ENCODE results near the gene AP1B1.

AP1B1 gene

DNA sequence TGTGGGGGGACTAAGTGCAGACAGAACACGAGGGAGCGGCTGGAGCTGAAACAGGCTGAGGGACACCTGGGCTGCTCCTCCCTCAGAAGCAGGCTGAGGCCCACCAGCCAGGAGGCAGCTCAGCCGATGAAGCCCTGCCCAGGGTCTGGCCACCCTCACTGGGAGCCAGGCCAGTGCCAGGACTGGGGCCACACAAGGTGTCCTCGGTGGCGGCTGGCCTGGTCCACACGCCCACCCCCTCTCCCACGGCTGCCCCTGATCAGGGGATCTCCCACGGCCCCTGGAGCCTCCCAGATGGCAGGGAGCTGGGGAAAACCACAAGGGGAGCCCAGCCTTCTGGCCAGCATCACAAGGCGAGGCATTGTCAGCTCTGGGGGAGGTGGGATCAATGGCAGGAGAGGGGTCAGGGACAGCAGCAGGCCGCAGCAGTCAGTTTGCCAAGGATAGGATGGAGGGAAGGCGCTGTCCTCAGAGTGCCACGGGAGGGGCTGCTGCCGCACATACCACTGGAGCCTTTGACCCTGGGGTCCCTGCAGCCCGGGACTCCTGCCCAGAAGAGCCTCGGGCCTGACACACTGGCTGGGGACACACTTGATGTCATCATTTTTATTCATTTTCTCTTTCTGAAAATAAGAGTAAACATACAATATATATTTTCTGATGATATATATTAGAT is 61.1 kb downstream of the AP1B1 start:
- Mint-ChIP-seq H3K27me3 (ENCODE audit: low read depth) (peaks cover 3% of the 10 kb centered on the region), H3K9me3 (no peaks in the 10 kb centered on the region), H3K36me3 (ENCODE audit: low read depth) (no peaks in the 10 kb centered on the region), H3K4me1 (peaks cover 26% of the 10 kb centered on the region), H3K4me3 (no peak overlapping the region), H3K27ac (peak overlapping the region in 2 of 3 experiments; percentile 51 to 66)
- TF ChIP-seq, protein P1, sequence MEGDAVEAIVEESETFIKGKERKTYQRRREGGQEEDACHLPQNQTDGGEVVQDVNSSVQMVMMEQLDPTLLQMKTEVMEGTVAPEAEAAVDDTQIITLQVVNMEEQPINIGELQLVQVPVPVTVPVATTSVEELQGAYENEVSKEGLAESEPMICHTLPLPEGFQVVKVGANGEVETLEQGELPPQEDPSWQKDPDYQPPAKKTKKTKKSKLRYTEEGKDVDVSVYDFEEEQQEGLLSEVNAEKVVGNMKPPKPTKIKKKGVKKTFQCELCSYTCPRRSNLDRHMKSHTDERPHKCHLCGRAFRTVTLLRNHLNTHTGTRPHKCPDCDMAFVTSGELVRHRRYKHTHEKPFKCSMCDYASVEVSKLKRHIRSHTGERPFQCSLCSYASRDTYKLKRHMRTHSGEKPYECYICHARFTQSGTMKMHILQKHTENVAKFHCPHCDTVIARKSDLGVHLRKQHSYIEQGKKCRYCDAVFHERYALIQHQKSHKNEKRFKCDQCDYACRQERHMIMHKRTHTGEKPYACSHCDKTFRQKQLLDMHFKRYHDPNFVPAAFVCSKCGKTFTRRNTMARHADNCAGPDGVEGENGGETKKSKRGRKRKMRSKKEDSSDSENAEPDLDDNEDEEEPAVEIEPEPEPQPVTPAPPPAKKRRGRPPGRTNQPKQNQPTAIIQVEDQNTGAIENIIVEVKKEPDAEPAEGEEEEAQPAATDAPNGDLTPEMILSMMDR (IDR thresholded peaks at IDR 0.05; ENCODE audit: unreplicated experiment in 3 of 3): no peak

DNA sequence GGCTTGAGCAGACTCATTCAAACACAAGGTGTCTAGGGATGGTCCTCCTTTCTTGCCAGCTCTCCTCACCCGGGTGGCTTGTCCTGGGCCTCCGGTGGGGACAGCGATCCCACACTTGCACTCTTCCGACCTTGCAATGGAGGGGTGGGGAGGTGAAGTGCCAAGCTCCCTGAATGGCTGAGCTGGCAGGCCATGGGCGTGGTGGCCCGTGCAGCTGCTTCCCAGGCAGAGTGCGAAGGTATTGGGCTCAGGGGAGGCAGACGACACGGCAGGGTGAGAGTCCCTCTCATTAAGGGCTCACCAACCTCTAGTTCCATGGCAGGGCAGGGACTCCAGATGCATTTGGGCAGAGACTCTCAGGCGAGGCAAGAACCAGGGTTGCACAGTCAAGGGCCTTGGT is 61.9 kb downstream of the AP1B1 start:
- no peaks in the 10 kb centered on the region for H3K9me3 Mint-ChIP-seq
- H3K27ac Mint-ChIP-seq: no peak overlapping the region
- H3K4me1 Mint-ChIP-seq: peaks cover 23% of the 10 kb centered on the region
- H3K36me3 Mint-ChIP-seq (ENCODE audit: low read depth): no peaks in the 10 kb centered on the region
- TF ChIP-seq, protein P1 (IDR thresholded peaks at IDR 0.05; ENCODE audit: unreplicated experiment in 3 of 3): no peak
- H3K4me3 Mint-ChIP-seq: no peak overlapping the region
- H3K27me3 Mint-ChIP-seq (ENCODE audit: low read depth): peaks cover 3% of the 10 kb centered on the region

DNA sequence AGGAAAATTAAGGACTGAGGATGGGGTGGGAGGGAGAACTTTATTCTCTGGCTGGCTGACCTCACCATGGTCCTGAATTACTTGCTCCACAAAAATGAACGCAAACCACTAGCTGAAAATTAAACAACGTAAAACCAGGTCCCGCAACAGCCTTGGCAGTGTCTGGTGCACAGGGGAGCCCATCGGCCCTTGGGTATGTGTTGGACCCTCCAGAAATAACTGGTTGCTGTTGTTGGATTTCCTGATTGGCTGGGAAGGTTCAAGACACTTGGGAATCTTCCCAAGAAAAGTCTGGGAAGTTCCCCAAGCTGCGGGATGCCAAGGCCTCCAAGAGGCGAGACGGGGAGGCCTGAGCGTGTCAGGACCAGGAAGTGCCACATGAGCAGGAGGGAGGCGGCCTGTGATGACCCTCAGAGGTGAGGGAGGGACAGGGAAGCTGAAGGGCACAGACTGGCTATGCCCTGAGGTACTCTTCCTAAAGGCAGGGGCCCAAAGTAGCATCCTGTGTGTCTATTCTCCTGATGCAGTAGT is 62.5 kb downstream of the AP1B1 start:
- Mint-ChIP-seq H3K4me1 (peaks cover 21% of the 10 kb centered on the region), H3K9me3 (no peaks in the 10 kb centered on the region), H3K36me3 (ENCODE audit: low read depth) (no peaks in the 10 kb centered on the region), H3K4me3 (no peak overlapping the region), H3K27ac (no peak overlapping the region), H3K27me3 (ENCODE audit: low read depth) (peaks cover 3% of the 10 kb centered on the region)
- TF ChIP-seq, protein P1 (IDR thresholded peaks at IDR 0.05; ENCODE audit: unreplicated experiment in 3 of 3): no peak

DNA sequence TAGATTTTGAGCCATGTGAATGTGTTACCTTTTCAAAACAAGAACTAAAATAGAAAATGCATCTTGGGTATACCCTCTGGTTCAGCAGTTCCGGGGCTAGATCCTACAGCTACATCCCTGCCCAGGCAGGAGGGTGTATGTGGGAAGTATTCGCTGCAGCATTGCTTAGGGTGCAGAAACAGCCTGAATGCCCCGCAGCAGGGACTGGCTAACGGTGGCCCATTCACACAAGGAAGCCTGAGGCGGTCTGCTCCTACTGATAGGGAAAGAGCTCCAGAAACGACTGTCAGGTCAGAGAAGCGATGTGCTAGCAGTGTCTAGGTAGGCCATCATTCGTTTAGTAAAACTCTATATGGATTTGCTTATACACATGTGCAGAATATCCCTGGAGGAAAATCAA is 63.0 kb downstream of the AP1B1 start:
- TF ChIP-seq, protein P1 (IDR thresholded peaks at IDR 0.05; ENCODE audit: unreplicated experiment in 3 of 3): no peak
- H3K9me3 Mint-ChIP-seq: no peaks in the 10 kb centered on the region
- H3K4me3 Mint-ChIP-seq: no peak overlapping the region
- peaks cover 16% of the 10 kb centered on the region for H3K4me1 Mint-ChIP-seq
- H3K27ac Mint-ChIP-seq: no peak overlapping the region
- peaks cover 3% of the 10 kb centered on the region for H3K27me3 Mint-ChIP-seq (ENCODE audit: low read depth)
- H3K36me3 Mint-ChIP-seq (ENCODE audit: low read depth): no peaks in the 10 kb centered on the region

DNA sequence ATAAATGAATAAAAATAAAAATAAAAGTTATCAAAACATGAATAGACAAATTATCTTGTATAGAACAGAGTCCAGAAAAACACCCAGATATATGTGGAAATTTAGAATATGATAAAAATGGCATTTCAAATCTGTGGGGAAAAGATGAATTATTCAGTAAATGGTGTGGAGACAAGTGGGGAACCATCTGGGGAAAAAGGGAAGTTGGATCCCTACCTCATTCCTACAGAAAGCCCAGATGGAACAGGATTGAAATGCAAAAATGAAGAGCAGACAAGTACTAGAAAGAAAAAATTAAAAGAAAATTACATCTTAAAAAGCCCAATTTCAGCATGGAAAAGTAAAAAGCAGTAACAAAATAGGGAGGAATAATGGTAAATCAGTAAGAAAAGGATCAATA is 64.7 kb downstream of the AP1B1 start:
- peaks cover 3% of the 10 kb centered on the region for H3K27me3 Mint-ChIP-seq (ENCODE audit: low read depth)
- no peaks in the 10 kb centered on the region for H3K9me3 Mint-ChIP-seq
- TF ChIP-seq, protein P1 (IDR thresholded peaks at IDR 0.05; ENCODE audit: unreplicated experiment in 3 of 3): no peak
- H3K27ac Mint-ChIP-seq: peak overlapping the region in 1 of 3 experiments; percentile 23
- peaks cover 10% of the 10 kb centered on the region for H3K4me1 Mint-ChIP-seq
- no peaks in the 10 kb centered on the region for H3K36me3 Mint-ChIP-seq (ENCODE audit: low read depth)
- no peak overlapping the region for H3K4me3 Mint-ChIP-seq

DNA sequence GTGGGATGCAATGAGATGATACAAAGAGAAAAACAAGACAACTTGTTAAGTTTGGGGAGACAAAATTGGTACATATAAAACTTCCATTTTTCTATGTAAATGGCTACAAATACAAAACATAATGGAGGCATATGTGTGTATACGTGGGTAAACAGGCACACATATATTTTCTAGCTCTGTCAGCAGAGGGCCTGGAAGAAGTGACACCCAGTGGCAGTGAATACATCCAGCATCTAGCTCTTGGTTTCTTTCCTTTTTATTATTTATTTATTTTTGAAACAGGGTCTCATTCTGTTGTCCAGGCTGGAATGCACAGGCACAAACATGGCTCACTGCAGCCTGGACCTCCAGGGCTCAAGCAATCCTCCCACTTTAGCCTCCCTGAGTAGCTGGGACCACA is 67.8 kb downstream of the AP1B1 start:
- TF ChIP-seq, protein P1 (IDR thresholded peaks at IDR 0.05; ENCODE audit: unreplicated experiment in 3 of 3): peak in 1 of 3 experiments; percentile 19
- H3K27me3 Mint-ChIP-seq (ENCODE audit: low read depth): peaks cover 27% of the 10 kb centered on the region
- H3K9me3 Mint-ChIP-seq: no peaks in the 10 kb centered on the region
- no peaks in the 10 kb centered on the region for H3K4me1 Mint-ChIP-seq
- H3K27ac Mint-ChIP-seq: no peak overlapping the region
- no peaks in the 10 kb centered on the region for H3K36me3 Mint-ChIP-seq (ENCODE audit: low read depth)
- no peak overlapping the region for H3K4me3 Mint-ChIP-seq

Data from nephron (organoid).